NCI-H1694 (cell line): ENCODE results near the gene FCHO2.

Source experiments
- DNase-seq: peaks from one replicate; lab custom pipeline; 2025; lab: John Stamatoyannopoulos, UW

Gene FCHO2

GRCh38 chr5:73111536-73111935 lies 155.7 kb downstream of the FCHO2 start:
- no peak for DNase-seq

DNA sequence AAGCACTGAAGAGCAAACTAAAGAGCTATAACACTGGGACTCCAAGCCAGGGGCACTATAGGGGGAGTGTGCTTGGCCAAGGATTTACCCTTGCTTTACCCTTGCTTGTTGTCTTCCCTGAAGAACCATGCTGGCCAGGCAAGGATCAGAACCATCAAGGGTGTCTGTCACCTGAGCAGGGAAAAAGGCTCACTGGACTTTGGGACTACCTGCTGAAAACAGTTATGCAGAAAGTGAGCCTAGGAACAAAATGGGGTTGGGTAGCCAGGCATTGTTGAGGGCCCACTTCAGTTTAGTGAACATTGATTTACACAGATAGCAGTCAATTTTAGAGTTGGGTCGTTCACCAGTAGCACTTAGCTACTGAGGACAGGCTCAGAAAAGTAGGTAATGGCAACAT lies 156.5 kb downstream of the FCHO2 start:
- DNase-seq, result no peak

- DNase-seq, result no peak
Measured at GRCh38 chr5:73114044-73114688, 158.3 kb downstream of the FCHO2 start.

DNA sequence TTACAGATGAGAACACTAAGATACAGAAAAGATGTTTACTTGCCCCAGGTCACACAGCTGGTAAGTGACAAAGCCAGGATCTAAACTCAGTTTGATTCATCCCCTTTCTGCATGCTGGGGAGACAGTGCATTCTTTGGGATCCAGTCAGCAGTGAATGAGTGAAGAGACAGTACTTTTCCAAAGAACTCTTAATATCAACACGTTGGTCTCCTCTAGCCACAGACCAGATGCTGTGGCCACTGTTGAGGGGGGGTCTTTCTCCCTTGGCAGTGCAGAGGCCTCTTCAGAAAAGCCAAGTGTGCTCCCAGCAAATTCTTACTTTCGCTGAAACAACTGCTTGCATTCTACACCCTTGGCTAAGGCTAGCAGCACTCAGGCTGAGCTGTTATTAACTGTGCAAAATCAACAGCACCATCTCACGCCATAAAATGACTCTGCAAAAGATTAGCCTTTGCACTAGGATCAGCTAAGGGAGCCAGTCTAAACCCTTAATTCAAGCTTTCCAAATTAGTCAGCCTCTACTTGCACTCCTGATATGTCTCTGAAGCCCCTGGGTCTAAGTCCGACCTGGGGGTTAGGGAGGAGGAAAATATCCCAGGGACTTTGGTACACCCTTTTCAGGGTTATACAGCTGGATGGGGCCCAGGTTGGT lies 159.7 kb downstream of the FCHO2 start:
- no peak for DNase-seq

DNA sequence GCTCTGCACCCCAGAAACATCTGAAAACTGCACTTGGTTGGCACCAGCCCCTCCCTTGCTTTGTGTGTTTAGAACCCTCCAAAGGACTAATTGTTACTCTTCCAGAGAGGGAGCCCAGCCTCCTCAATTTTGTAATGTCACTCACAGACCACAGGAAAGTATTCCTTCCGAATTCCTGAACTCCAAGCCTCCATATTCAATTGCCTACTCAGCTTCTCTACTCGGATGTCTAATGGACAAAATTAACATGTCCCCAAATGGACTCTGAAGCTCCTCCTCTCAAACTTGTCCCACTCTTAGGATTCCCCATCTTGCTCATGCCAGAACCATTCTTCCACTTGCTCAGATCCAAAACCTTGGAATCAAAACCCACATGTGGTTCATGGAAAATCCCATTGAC lies 160.7 kb downstream of the FCHO2 start:
- no peak for DNase-seq

- no peak for DNase-seq
Measured at GRCh38 chr5:73117088-73117740, 161.4 kb downstream of the FCHO2 start.

DNA sequence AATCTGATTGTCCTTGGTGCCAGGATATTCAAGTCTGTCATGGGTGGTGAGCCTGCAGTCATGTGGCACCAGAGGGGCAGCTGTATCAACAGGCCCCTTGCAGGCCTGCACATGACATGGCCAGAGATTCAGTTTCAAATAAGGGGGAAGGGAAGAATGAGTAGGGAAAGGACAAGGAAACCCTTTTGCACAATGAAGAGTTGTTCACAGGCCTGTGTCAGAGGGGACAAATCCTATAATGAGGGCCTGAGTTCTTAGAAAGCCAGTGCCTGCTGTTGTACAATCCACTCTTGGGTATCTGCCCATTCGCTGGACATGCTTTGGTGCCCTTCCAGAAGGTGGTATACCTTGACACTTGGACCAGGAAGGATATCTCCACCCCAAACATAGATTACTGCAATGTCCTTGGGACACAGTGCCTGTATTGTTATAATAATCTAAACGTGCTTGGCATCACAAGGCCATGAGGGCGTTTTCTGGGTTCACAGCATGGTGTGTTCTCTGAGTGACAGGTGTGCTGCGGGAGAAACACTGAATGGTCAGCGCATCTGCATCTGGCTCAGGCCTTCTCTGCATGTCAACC lies 162.6 kb downstream of the FCHO2 start:
- DNase-seq, result no peak

DNA sequence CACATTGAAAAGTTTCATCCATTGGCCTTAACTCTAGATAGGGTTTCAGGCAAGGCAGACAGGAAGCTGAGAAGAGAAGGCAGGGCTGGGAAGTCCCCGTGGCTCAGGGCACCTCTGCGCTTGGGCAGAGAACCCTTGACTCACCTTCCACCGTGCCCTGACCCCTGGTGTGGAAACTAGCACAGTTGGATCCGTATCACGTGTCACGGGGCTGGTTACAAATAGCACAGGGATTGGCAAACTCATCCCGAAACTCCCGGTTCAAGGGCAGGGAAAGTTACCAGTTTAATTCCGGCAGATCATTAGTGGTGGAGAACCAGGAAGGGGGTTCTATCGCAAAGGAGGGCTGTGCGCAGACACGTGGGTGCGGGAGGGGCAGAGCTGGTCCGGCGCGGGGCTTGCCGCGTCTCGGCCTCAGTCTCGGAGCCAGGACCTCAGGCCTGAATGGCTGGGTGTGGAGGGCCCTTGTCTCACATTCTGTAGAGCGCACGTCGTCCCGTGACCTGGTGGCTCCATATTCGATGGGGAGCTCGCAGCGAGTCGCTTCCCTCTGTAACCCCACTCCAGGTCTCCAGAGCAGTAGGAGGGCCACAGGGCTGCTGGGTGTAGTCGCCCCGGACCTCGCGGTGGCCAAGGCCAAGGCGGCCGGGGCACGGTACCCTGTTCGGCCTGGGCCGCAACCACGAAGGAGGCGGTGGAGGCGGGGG lies 163.8 kb downstream of the FCHO2 start:
- DNase-seq, result no peak

DNA sequence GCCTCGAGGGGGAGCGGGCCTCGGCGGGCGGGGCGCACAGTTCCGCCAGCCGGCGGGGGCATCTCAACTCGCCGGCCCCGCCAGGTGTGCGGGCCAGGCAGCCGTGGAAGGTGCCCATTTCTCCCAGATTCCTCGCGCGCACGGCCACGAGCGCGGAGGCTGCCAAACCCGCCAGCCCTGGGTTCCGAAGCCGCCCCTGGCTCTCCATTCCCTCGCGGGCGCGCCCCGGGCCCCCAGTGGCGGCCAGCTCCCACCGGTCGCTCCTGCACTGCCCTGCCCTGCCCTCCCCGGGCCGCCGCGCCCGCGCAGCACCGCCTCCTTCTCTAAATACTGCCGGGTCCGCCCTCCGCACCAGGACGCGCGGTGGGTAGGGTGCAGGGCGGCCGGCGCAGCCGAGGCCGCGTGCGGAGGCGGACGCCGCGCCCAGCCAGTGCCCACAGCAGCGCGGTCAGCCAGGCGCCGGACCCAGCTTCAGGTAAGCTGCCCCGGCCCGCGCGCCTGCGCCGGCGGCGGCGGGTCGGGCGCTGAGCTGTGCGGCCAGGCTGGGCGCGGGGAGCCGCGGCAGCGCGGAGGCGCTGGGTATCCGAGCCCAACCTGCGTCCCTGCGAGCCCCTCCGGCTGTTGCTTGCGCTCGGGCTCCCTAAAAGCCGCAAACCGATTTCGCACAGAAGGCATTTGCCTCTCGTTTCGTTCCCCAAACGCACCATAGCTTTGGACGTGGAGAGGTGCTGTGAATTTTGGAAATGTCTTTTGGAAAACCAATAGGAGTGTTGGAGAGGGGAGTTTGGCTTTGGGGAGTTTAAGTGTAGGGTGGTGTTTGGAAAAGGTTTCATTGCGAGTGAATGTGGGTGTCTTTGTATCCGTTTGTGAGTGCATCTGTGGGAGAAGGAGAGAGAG lies 164.6 kb downstream of the FCHO2 start, which contains the start of gene TMEM171:
Gene TMEM171, plus strand, starts transcription at position 354 of the 897 bp plus-strand sequence. CDS start 2,799 bp downstream, outside the sequence.
- DNase-seq, result no peak

DNA sequence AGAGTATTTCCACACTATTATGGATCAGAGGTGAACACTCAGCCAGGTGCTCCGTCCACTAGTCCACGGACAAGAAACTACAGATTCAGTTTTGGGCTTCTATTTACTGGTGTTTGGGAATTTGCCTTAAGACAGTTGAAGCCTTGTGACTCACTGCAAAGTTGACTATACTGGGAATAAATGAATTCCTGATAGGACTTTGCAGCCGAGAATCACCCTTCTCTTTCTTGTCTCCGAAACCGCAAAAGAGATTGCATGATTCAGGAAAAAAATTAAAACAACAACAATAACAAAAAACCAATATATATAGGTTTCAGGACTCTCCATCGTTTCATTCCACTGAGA lies 165.2 kb downstream of the FCHO2 start:
- DNase-seq, result no peak

DNA sequence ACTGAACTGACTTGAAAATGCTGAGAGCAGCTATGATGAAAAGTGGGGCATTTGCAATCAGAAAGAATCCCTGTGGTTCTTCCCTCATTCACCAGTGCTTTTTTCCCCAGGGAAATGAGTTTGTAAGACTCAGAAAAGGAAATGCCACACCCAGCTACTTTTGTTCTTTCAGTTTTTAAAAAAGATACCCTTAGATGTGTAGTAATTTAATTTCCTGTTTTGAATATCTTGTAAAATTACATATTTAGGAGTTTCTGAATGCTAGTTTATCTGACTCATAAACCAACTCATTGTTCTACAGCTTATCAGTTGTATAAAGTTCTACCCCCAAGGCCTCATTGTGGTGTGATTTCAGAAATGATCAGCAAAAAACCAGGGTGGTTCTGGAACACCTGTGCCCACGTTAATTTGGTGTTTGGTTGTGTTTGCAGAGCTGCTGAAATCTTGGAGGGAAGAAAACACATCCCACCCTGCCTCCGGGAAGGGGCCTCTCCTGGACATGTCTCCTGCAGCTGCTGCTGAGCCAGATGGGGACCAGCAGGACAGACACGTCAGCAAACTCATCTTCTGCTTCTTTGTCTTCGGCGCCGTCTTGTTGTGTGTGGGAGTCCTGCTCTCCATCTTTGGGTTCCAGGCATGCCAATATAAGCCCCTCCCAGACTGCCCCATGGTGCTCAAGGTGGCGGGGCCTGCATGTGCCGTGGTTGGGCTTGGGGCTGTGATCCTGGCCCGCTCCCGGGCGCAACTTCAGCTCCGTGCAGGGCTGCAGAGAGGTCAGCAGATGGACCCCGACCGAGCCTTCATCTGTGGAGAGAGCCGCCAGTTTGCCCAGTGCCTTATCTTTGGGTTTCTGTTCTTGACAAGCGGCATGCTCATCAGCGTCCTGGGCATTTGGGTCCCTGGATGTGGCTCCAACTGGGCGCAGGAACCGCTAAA lies 167.3 kb downstream of the FCHO2 start:
- DNase-seq, result no peak

DNA sequence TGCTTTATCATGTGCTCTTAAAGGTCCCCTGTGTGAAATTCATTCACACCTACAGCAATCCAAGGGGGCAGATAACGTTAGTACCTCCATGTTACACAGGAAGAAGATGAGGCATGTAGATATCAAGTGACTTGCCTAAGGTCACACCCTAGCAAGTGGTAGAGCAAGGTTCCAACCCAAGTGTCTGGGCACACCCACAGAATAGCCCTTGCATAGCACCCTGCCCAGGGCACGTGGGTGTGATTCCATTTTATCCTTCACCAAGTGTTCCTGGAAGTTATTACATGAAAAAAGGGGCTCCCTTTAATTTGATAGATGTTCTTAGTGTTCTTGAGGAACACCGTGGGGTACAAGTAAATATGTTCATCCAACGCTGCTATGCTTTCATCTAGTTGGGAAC lies 169.4 kb downstream of the FCHO2 start:
- no peak for DNase-seq

DNA sequence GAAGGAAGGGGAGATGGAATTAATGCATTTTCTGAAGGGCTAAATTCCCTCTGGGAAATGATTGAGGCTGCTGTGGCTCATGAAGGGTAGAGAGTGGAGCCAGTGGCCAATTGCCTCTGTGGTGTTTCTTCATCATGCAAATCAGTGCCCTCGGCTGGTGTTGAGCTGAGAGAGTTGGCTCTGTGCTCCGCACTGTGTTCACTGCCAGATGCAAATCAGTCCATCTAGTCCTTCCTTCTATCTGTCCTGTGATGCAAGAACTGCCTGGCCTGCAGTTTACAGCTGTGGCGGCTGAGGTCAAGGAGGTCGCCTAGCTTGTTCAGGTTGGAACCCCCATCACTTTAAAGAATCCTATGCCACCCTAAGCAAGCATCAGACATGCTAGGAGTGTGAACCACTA lies 170.5 kb downstream of the FCHO2 start:
- no peak for DNase-seq

- DNase-seq, result no peak
Measured at GRCh38 chr5:73126957-73127356, 171.1 kb downstream of the FCHO2 start.

DNA sequence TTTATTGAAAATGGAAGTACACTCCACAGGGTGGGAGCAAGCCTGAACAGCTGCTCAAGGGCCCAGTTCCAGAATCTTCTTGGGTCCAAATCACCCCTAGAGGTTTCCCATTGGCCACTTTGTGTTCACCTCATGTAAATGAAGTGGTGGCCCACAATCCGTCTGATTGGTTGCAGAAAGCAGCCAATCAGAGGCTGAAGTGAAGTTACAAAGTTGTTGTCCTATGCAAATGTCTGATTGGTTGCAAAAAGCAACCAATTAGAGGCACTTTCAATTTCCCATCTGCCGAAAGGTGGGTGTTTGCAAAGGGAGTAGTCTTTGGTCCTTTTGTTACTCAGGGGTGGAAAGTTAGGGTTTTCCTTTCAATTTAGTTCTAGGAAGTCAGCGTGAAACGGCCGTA lies 173.3 kb downstream of the FCHO2 start:
- DNase-seq, result no peak

DNA sequence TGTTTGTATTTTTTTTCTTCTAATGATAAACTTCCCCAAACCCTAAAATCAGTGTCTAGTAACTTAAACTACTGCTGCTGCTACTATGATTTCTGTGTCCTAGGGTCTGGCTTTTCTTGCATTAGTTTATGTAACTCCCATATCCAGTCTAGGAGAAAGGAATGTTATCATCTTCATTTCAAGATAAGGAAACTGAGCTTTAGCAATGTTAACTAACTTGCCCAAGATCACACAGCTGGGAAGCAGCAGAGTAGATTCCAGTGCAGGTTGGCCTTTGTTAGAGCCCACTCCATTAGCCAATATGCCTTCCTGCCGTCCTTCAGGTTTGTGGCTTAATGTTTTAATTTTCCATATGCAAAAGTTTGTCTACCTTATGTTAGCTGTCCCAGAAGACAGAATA lies 175.0 kb downstream of the FCHO2 start:
- no peak for DNase-seq

GRCh38 chr5:73131711-73132425 lies 176.0 kb downstream of the FCHO2 start:
- no peak for DNase-seq

DNA sequence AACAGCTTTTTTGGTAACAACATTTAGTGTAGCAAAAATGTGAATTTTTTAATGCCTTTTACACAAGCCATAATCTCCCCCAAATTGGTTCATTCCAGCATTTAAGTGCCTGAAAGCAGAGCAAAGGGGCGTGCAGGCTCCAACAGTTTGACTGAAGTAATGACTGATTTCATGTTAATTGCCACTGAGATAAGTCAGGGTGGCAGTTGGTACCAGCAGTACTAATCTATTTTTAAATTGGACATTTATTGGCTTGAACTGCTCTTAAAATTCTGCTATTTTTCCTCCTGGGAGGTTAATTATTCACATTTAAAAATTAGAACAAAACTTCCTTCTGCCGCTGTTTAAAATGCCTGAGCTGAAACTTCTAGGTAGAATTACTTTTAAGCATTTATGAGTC lies 176.9 kb downstream of the FCHO2 start:
- no peak for DNase-seq

- DNase-seq, result no peak
Measured at GRCh38 chr5:73135021-73135420, 179.2 kb downstream of the FCHO2 start.
